ENCODE measurements around the gene ACP7. TPM values are rescaled to one million over a fixed set of nuclear protein-coding genes. Genes with fewer than 3 reads are reported as not detected.

Gene ACP7
- total RNA-seq, 4 donors from 2014 or later = not detected

DNA sequence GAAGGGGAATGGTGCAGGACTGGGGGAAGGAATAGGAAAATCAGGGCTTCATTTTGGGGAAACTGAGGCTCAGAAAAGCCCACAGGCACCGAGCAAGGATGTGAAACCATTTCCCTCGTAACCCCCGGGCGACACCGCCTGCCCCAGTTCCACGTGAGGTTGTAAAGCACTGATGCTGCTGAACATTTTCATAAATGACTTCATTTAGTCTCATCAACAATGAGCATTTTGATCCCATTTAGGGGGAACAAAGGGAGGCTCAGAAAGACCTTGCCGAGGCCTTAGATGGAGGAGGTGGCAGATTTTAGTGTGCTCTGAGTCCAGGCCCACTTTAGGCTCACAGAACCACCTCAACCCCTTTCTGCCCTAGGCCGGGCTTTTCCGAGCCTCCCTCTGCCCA lies 31.3 kb upstream of the ACP7 start:
- DNase-seq (ENCODE audit: extremely low spot score) = no peak
- H3K9me3 ChIP-seq = peaks cover 0 to 5% (median 0%) of the 10 kb centered on the region in 4 donors
- H3K36me3 ChIP-seq = no peaks in the 10 kb centered on the region
- no peak overlapping the region for H3K27ac ChIP-seq (replicated peaks in 1 of 4)
- no peak overlapping the region for H3K4me3 ChIP-seq
- WGBS = 84% methylated on average over 9 of the region's 9 CpGs
- H3K4me1 ChIP-seq = no peaks in the 10 kb centered on the region
- intact Hi-C loops (cut with DNase I) = no loop called here
- H3K27me3 ChIP-seq = no peaks in the 10 kb centered on the region
- TF ChIP-seq EP300 (IDR thresholded peaks at IDR 0.05) = no peak
- TF ChIP-seq POLR2A (IDR thresholded peaks at IDR 0.05; ENCODE audit: low read depth) = no peak
- TF ChIP-seq, protein P1, sequence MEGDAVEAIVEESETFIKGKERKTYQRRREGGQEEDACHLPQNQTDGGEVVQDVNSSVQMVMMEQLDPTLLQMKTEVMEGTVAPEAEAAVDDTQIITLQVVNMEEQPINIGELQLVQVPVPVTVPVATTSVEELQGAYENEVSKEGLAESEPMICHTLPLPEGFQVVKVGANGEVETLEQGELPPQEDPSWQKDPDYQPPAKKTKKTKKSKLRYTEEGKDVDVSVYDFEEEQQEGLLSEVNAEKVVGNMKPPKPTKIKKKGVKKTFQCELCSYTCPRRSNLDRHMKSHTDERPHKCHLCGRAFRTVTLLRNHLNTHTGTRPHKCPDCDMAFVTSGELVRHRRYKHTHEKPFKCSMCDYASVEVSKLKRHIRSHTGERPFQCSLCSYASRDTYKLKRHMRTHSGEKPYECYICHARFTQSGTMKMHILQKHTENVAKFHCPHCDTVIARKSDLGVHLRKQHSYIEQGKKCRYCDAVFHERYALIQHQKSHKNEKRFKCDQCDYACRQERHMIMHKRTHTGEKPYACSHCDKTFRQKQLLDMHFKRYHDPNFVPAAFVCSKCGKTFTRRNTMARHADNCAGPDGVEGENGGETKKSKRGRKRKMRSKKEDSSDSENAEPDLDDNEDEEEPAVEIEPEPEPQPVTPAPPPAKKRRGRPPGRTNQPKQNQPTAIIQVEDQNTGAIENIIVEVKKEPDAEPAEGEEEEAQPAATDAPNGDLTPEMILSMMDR (IDR thresholded peaks at IDR 0.05) = no peak
- TF ChIP-seq POLR2AphosphoS5 (IDR thresholded peaks at IDR 0.05) = no peak

DNA sequence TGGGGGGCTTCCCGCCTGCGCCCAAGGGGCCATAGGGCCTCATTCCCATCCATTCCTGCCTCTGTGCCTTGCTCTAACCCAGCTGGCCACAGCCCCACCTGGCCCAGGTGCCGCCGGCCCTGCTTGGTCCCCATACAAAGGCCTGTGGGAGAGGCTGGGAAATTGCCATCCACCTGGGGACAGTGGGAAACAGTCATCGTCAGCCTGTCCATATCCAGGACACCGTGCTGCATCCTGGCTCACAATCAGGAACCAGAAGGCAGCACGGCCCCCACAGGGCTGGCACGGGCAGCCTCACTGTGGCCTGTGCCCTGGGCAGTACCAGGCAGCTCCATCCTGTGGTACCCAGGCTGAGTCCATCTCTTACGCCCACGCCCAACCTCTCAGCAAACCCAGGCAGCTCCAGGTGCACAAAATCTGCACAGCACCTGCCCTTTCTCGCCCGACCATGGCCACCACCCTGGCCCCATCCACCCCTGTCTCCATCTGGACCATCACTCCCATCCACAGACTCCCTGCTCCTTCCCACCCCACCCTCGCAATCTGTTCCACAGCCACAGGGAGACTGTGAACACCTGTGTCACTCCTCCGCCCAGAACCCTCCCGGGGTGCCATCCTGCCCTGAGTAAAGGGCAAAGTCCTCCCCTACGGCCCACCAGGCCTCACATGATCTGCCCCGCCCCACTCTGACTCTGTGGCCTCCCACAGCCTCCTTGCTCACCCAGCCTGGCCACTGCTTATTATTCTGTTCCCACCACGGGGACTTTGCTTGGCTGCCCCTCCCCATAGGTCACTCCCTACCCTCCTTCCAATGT lies 30.7 kb upstream of the ACP7 start:
- Histone ChIP-seq H3K9me3 (peaks cover 0 to 5% (median 0%) of the 10 kb centered on the region in 4 donors), H3K4me3 (no peak overlapping the region), H3K4me1 (no peaks in the 10 kb centered on the region), H3K36me3 (no peaks in the 10 kb centered on the region), H3K27me3 (no peaks in the 10 kb centered on the region), H3K27ac (replicated peaks in 1 of 4) (no peak overlapping the region)
- DNase-seq (ENCODE audit: extremely low spot score) = no peak
- TF ChIP-seq, protein P1 (IDR thresholded peaks at IDR 0.05) = no peak
- TF ChIP-seq EP300 (IDR thresholded peaks at IDR 0.05) (no peak), POLR2A (IDR thresholded peaks at IDR 0.05; ENCODE audit: low read depth) (no peak), POLR2AphosphoS5 (IDR thresholded peaks at IDR 0.05) (no peak)
- 91% methylated on average over 16 of the region's 18 CpGs for WGBS
- intact Hi-C loops (cut with DNase I) = no loop called here

DNA sequence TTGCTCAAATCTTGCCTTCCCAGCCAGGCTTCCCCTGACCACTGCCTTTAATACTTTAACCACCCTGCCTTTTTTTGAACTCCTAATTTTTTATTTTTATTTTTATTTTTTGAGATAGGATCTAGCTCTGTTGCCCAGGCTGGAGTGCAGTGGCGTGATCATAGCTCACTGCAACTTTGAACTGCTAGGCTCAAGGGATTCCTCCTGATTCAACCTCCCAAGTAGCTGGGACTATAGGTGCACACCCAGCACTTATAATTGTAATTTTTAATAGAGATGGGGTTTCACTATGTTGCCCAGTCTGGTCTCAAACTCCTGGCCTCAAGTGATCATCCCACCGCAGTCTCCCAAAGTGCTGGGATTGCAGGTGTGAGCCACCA lies 30.1 kb upstream of the ACP7 start:
- no peaks in the 10 kb centered on the region for H3K27me3 ChIP-seq
- 93% methylated on average over 2 of the region's 2 CpGs for WGBS
- no peaks in the 10 kb centered on the region for H3K4me1 ChIP-seq
- no peak overlapping the region for H3K27ac ChIP-seq (replicated peaks in 1 of 4)
- peaks cover 0 to 5% (median 0%) of the 10 kb centered on the region in 4 donors for H3K9me3 ChIP-seq
- TF ChIP-seq POLR2AphosphoS5 (IDR thresholded peaks at IDR 0.05) (no peak), EP300 (IDR thresholded peaks at IDR 0.05) (no peak), POLR2A (IDR thresholded peaks at IDR 0.05; ENCODE audit: low read depth) (no peak)
- TF ChIP-seq, protein P1 (IDR thresholded peaks at IDR 0.05) = no peak
- no peak for DNase-seq (ENCODE audit: extremely low spot score)
- intact Hi-C loops (cut with DNase I) = no loop called here
- H3K36me3 ChIP-seq = no peaks in the 10 kb centered on the region
- no peak overlapping the region for H3K4me3 ChIP-seq

DNA sequence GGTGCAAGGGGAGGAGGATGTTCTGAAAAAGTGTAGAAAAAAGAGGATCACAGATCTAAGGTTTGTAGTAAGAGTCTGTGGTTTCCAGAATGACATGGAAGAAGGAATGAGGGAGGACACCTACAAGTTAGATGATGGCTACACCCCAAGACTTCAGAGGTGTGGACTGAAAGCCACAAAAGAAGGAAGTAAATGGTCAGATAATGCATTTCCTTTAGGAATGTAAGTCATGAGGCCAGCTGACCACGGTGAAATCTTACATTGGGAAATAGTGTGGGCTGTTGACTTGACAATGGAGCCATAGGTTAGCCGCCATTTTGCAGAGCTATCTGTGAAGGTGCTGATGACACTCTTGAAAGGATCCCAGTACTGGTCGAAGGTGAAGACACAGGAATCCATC lies 26.6 kb upstream of the ACP7 start:
- peaks cover 0 to 5% (median 0%) of the 10 kb centered on the region in 4 donors for H3K9me3 ChIP-seq
- H3K4me3 ChIP-seq = no peak overlapping the region
- no peaks in the 10 kb centered on the region for H3K4me1 ChIP-seq
- intact Hi-C loops (cut with DNase I) = no loop called here
- no peak overlapping the region for H3K27ac ChIP-seq (replicated peaks in 1 of 4)
- H3K36me3 ChIP-seq = no peaks in the 10 kb centered on the region
- H3K27me3 ChIP-seq = no peaks in the 10 kb centered on the region
- TF ChIP-seq POLR2A (IDR thresholded peaks at IDR 0.05; ENCODE audit: low read depth) = no peak
- no peak for TF ChIP-seq EP300 (IDR thresholded peaks at IDR 0.05)
- no peak for TF ChIP-seq POLR2AphosphoS5 (IDR thresholded peaks at IDR 0.05)
- TF ChIP-seq, protein P1 (IDR thresholded peaks at IDR 0.05) = no peak
- no peak for DNase-seq (ENCODE audit: extremely low spot score)
- 85% methylated on average over 3 of the region's 3 CpGs for WGBS

All from esophagus muscularis mucosa (tissue), 4 donors.